ENCODE results near the gene VEGFB. TPM values are rescaled to one million over a fixed set of nuclear protein-coding genes. Genes with fewer than 3 reads are reported as not detected.

VEGFB gene
- total and polyA plus RNA-seq, 2 of the 8 experiments (the other 6 are each of a cell fraction or from before 2014, with no cell fraction given): 9.3 to 49.6 TPM

- POLR2A ChIA-PET (ENCODE audit: partially characterized antibody): interaction anchor here (0.9 to 1.2 kb wide), 2 partner anchors 13 to 43 kb away, joined by 3 to 4 read pairs; no protein-coding TSS in a partner anchor
- Histone ChIP-seq H3K23me2 (ENCODE audit: low read depth, low read length) (peaks cover 15% of the 10 kb centered on the region; the same call in 1 of the 2 replicates), H4K8ac (ENCODE audit: extremely low read depth, insufficient read depth, low read length) (no peak overlapping the region), H2AFZ (ENCODE audit: low read length) (no peak overlapping the region), H3K14ac (ENCODE audit: insufficient read length) (no peak overlapping the region), H2BK12ac (ENCODE audit: low read depth, low read length) (no peak overlapping the region), H3K4me3 (ENCODE audit: extremely low read depth in 1 of 4, insufficient read depth in 2 of 4, low read depth in 3 of 4, low read length in 4 of 4) (no peak overlapping the region), H2BK20ac (ENCODE audit: low read length) (no peak overlapping the region), H4K20me1 (replicated peaks in 1 of 2; ENCODE audit: control insufficient read depth in 1 of 2, insufficient read depth in 2 of 2, low read length in 2 of 2) (peaks cover 5 to 17% of the 10 kb centered on the region in 2 experiments), H4K91ac (replicated peaks; ENCODE audit: insufficient read length, low read length) (no peak overlapping the region), H3K4ac (replicated peaks; ENCODE audit: insufficient read length, low read depth, low read length) (no peak overlapping the region), H3K79me1 (ENCODE audit: low read depth, low read length) (no peaks in the 10 kb centered on the region), H3K9ac (replicated peaks in 1 of 4; ENCODE audit: extremely low read depth in 1 of 4, low read depth in 3 of 4, low read length in 3 of 4) (no peak overlapping the region), H3K4me2 (ENCODE audit: insufficient read depth in 1 of 2, low read depth in 2 of 2, low read length in 2 of 2) (no peak overlapping the region), H3K79me2 (ENCODE audit: control insufficient read depth in 1 of 2, insufficient read depth in 2 of 2, low read length in 2 of 2) (no peaks in the 10 kb centered on the region), H2BK5ac (ENCODE audit: low read depth, low read length) (0 out of 2 replicates have a peak overlapping the region, but pooled peaks have one; percentile 44), H3K4me1 (replicated peaks in 1 of 4; ENCODE audit: control insufficient read depth in 3 of 4, insufficient read depth in 4 of 4, low read length in 3 of 4) (peaks cover 0 to 14% (median 7%) of the 10 kb centered on the region in 4 experiments; a peak in 5 of 7 replicates), H3K23ac (ENCODE audit: insufficient read length) (no peak overlapping the region), H4K5ac (ENCODE audit: insufficient read length, low read depth, low read length) (no peak overlapping the region), H3K18ac (ENCODE audit: extremely low read depth, low read length) (no peak overlapping the region), H2BK15ac (ENCODE audit: low read length) (no peak overlapping the region), H2AK5ac (ENCODE audit: low read depth, low read length) (no peak overlapping the region), H3K36me3 (ENCODE audit: control insufficient read depth in 2 of 4, insufficient read depth in 4 of 4, low read length in 3 of 4) (peaks cover 0 to 9% (median 0%) of the 10 kb centered on the region in 4 experiments; a peak in 1 of 8 replicates), H3K27me3 (replicated peaks in 1 of 4; ENCODE audit: control insufficient read depth in 3 of 4, extremely low read depth in 1 of 4, insufficient read depth in 3 of 4, low read length in 3 of 4) (peaks cover 33 to 44% (median 42%) of the 10 kb centered on the region in 4 experiments), H2BK120ac (replicated peaks; ENCODE audit: low read depth, low read length) (no peak overlapping the region), H3K9me3 (ENCODE audit: insufficient read depth in 2 of 2, low read depth in 1 of 2, low read length in 1 of 2) (no peaks in the 10 kb centered on the region), H3K27ac (ENCODE audit: low read depth, low read length) (no peak overlapping the region), H3K56ac (replicated peaks; ENCODE audit: insufficient read length, low read depth, low read length) (no peak overlapping the region)
- CTCF ChIA-PET (ENCODE audit: partially characterized antibody): interaction anchor here (1.5 to 11.4 kb wide), 2 partner anchors 14 to 24 kb away, joined by 4 to 134 read pairs; partner anchors contain the start of genes CATSPERZ and ESRRA
- WGBS, 2 experiments (ENCODE audit: extremely low coverage in 1 of 2, insufficient coverage in 1 of 2, insufficient read length in 1 of 2, insufficient replicate concordance in 2 of 2, low coverage in 1 of 2, low lambda C conversion rate in 2 of 2, missing lambda C conversion rate in 1 of 2): 87% methylated on average over 9 of the region's 9 CpGs; no CpG with 5 or more reads in 1 of the 2 experiments
- FAIRE-seq (no peak), DNase-seq (ENCODE audit: low read depth in 1 of 2, low spot score in 2 of 2) (no peak)
- TF ChIP-seq TBP (IDR thresholded peaks at IDR 0.05; ENCODE audit: low read depth, low read length) (no peak), CHD1 (IDR thresholded peaks at IDR 0.05; ENCODE audit: low read depth, low read length) (no peak), SIRT6 (IDR thresholded peaks at IDR 0.05; ENCODE audit: low read length) (no peak), USF2 (IDR thresholded peaks at IDR 0.05; ENCODE audit: low read length) (no peak), MAFK (IDR thresholded peaks at IDR 0.05; ENCODE audit: low read depth, low read length) (no peak), CTCF (IDR thresholded peaks at IDR 0.05; ENCODE audit: control extremely low read depth in 1 of 3, insufficient read depth in 1 of 3, low read depth in 1 of 3, low read length in 3 of 3) (no peak)
Measured at GRCh38 chr11:64288353-64288750, 54.0 kb downstream of the VEGFB start.

All from H1 (cell line).